Loucy (cell line): ENCODE measurements around the gene SSH3.

ENCODE experiments used
- CTCF ChIP-seq: fragments of 200-600 bp; sonication (generic); conservative IDR thresholded peaks from 2 replicates; pipeline ENCODE4 v1.5.1; 2014; ENCODE audit warnings: mild to moderate bottlenecking, antibody characterized with exemption, low read length
- EZH2phosphoT487 ChIP-seq: fragments of 200-600 bp; IDR thresholded peaks from 2 replicates; pipeline ENCODE4 v1.6.1; 2018; ENCODE audit warnings: antibody characterized with exemption, mild to moderate bottlenecking, moderate library complexity, borderline replicate concordance

- TF ChIP-seq CTCF (no peak), EZH2phosphoT487 (no peak)
These were observed 42.9 kb upstream of the SSH3 start for GRCh38 chr11:67260406-67260805.
